Mesendoderm (in vitro differentiated cells): ENCODE data around the gene DNAH7.
"Not testable (repeated sequence)": the region's sequence is repeated elsewhere in the genome, so short reads cannot be mapped to it uniquely, and the experiment has no call there.

Experiments used
- DNase-seq: peaks from one replicate; pipeline ENCODE4 v3.0.0; 2013
- H2AK5ac ChIP-seq: 2 replicates; pipeline ENCODE4 v1.6.1; 2013; ENCODE audit warnings: low read length, inconsistent platforms
- H2BK120ac ChIP-seq: 2 replicates; pipeline ENCODE4 v1.6.1; 2013; ENCODE audit warnings: low read depth, mild to moderate bottlenecking, low read length, moderate library complexity, mixed read lengths
- H2BK15ac ChIP-seq: replicated peaks from 2 replicates; pipeline ENCODE4 v1.6.1; 2013; ENCODE audit warnings: low read depth, mild to moderate bottlenecking, moderate library complexity
- H2BK5ac ChIP-seq: 2 replicates; pipeline ENCODE4 v1.6.1; 2013; ENCODE audit warnings: low read length, inconsistent platforms
- H3K18ac ChIP-seq: 2 replicates; pipeline ENCODE4 v1.6.1; 2013; ENCODE audit warnings: mild to moderate bottlenecking, low read length, mixed read lengths
- H3K23ac ChIP-seq: one replicate; pipeline ENCODE4 v1.6.1; 2013; ENCODE audit warnings: low read length
- H3K27ac ChIP-seq: 2 replicates; pipeline ENCODE4 v1.5.1; 2013; ENCODE audit warnings: low read depth, mild to moderate bottlenecking, inconsistent platforms, low read length, moderate library complexity
- H3K27me3 ChIP-seq: 2 replicates; pipeline ENCODE4 v1.6.1; 2013; ENCODE audit warnings: low read length, control low read depth, mild to moderate bottlenecking, inconsistent platforms; ENCODE audit not compliant: insufficient read depth, poor library complexity
- H3K36me3 ChIP-seq: 2 replicates; pipeline ENCODE4 v1.6.1; 2013; ENCODE audit warnings: low read length, inconsistent platforms; ENCODE audit not compliant: control insufficient read depth, insufficient read depth
- H3K4ac ChIP-seq: one replicate; pipeline ENCODE4 v1.6.1; 2013; ENCODE audit warnings: low read depth, mild to moderate bottlenecking, low read length, moderate library complexity
- H3K4me1 ChIP-seq: 2 replicates; pipeline ENCODE4 v1.6.1; 2013; ENCODE audit warnings: low read depth, low read length, inconsistent platforms; ENCODE audit not compliant: control insufficient read depth
- H3K4me2 ChIP-seq: 2 replicates; pipeline ENCODE4 v1.6.1; 2013; ENCODE audit warnings: low read length
- H3K4me3 ChIP-seq: 2 replicates; pipeline ENCODE4 v1.5.1; 2013; ENCODE audit warnings: mild to moderate bottlenecking, low read length
- H3K56ac ChIP-seq: one replicate; pipeline ENCODE4 v1.6.1; 2013; ENCODE audit warnings: low read length
- H3K79me1 ChIP-seq: 2 replicates; pipeline ENCODE4 v1.6.1; 2013; ENCODE audit warnings: low read length, inconsistent platforms
- H3K79me2 ChIP-seq: 2 replicates; pipeline ENCODE4 v1.6.1; 2013; ENCODE audit warnings: mild to moderate bottlenecking, low read length; ENCODE audit not compliant: control insufficient read depth, insufficient read depth
- H3K9ac ChIP-seq: 2 replicates; pipeline ENCODE4 v1.6.1; 2013; ENCODE audit warnings: low read length, inconsistent platforms
- H4K5ac ChIP-seq: one replicate; pipeline ENCODE4 v1.6.1; 2013; ENCODE audit warnings: low read length
- H4K8ac ChIP-seq: one replicate; pipeline ENCODE4 v1.6.1; 2013; ENCODE audit warnings: low read depth, mild to moderate bottlenecking, control low read depth, low read length, moderate library complexity
- WGBS: extraction: QIAGEN DNeasy Blood & Tissue Kit; methylation state at CpG from one replicate; pipeline ENCODE4 v1.1.7; 2013; ENCODE audit warnings: low lambda C conversion rate, missing lambda C conversion rate; ENCODE audit not compliant: insufficient coverage; ENCODE audit errors: extremely low coverage; 5-methylcytosine and 5-hydroxymethylcytosine counted together

DNAH7 gene

GRCh38 chr2:195929531-195929930 lies 139.1 kb downstream of the DNAH7 start:
- Histone ChIP-seq H2AK5ac (no peak overlapping the region), H4K8ac (no peak overlapping the region), H3K27ac (no peak overlapping the region), H3K4me3 (no peak overlapping the region), H3K27me3 (no peaks in the 10 kb centered on the region), H3K4me2 (no peak overlapping the region), H3K9ac (no peak overlapping the region), H2BK120ac (no peak overlapping the region), H2BK15ac (no peak overlapping the region), H3K56ac (no peak overlapping the region), H3K4me1 (no peaks in the 10 kb centered on the region), H2BK5ac (no peak overlapping the region), H3K79me1 (no peaks in the 10 kb centered on the region), H3K4ac (no peak overlapping the region), H3K18ac (no peak overlapping the region), H4K5ac (no peak overlapping the region), H3K36me3 (no peaks in the 10 kb centered on the region), H3K23ac (no peak overlapping the region), H3K79me2 (no peaks in the 10 kb centered on the region)
- whole genome bisulfite sequencing = no CpG with 5 or more reads among the region's 1 CpG
- DNase-seq = no peak

- Histone ChIP-seq H3K36me3 (no peaks in the 10 kb centered on the region), H3K27ac (no peak overlapping the region), H2BK15ac (no peak overlapping the region), H3K18ac (no peak overlapping the region), H2BK120ac (no peak overlapping the region), H3K4me1 (no peaks in the 10 kb centered on the region), H3K4ac (no peak overlapping the region), H3K4me2 (no peak overlapping the region), H3K79me1 (no peaks in the 10 kb centered on the region), H3K27me3 (no peaks in the 10 kb centered on the region), H2AK5ac (no peak overlapping the region), H3K56ac (no peak overlapping the region), H4K8ac (no peak overlapping the region), H2BK5ac (no peak overlapping the region), H3K4me3 (no peak overlapping the region), H3K79me2 (no peaks in the 10 kb centered on the region), H4K5ac (no peak overlapping the region), H3K23ac (no peak overlapping the region), H3K9ac (no peak overlapping the region)
- no peak for DNase-seq
- WGBS = no CpG with 5 or more reads among the region's 3 CpGs
These were observed 143.5 kb downstream of the DNAH7 start for GRCh38 chr2:195925120-195925519.

GRCh38 chr2:195923889-195924288 lies 144.7 kb downstream of the DNAH7 start:
- H2AK5ac ChIP-seq = no peak overlapping the region
- WGBS = no CpG with 5 or more reads among the region's 1 CpG
- no peak for DNase-seq

GRCh38 chr2:195917021-195917600 lies 151.5 kb downstream of the DNAH7 start:
- not testable (repeated sequence) for H4K8ac ChIP-seq, H3K79me2 ChIP-seq, H3K4ac ChIP-seq, H3K18ac ChIP-seq, H3K4me1 ChIP-seq, H3K27ac ChIP-seq, H3K36me3 ChIP-seq, H2BK5ac ChIP-seq, H4K5ac ChIP-seq, H3K9ac ChIP-seq, H2AK5ac ChIP-seq, H3K56ac ChIP-seq, H2BK120ac ChIP-seq, H3K79me1 ChIP-seq, H3K4me2 ChIP-seq, H3K27me3 ChIP-seq, H2BK15ac ChIP-seq, H3K4me3 ChIP-seq, H3K23ac ChIP-seq, DNase-seq
- WGBS = no CpG with 5 or more reads among the region's 4 CpGs

More at GRCh38 chr2:195923889-195924288, 144.7 kb downstream of the DNAH7 start:
- Histone ChIP-seq H3K18ac (no peak overlapping the region), H3K4me2 (no peak overlapping the region), H3K4me1 (no peaks in the 10 kb centered on the region), H3K36me3 (no peaks in the 10 kb centered on the region), H3K23ac (no peak overlapping the region), H3K4me3 (no peak overlapping the region), H3K56ac (no peak overlapping the region), H3K27me3 (no peaks in the 10 kb centered on the region), H4K8ac (no peak overlapping the region), H3K4ac (no peak overlapping the region), H2BK15ac (no peak overlapping the region), H4K5ac (no peak overlapping the region), H3K79me1 (no peaks in the 10 kb centered on the region), H3K27ac (no peak overlapping the region), H2BK120ac (no peak overlapping the region), H2BK5ac (no peak overlapping the region), H3K79me2 (no peaks in the 10 kb centered on the region), H3K9ac (no peak overlapping the region)

- no peak overlapping the region for H4K5ac ChIP-seq
- no peak overlapping the region for H3K9ac ChIP-seq
- peak overlapping the region; percentile 68 for H3K18ac ChIP-seq
- H3K27ac ChIP-seq = no peak overlapping the region
- no peaks in the 10 kb centered on the region for H3K79me2 ChIP-seq
- H2BK15ac ChIP-seq = no peak overlapping the region
- H3K23ac ChIP-seq = no peak overlapping the region
- no peak overlapping the region for H2BK5ac ChIP-seq
- H3K4me1 ChIP-seq = no peaks in the 10 kb centered on the region
- no peaks in the 10 kb centered on the region for H3K27me3 ChIP-seq
- H3K4me2 ChIP-seq = no peak overlapping the region
- no peak overlapping the region for H2AK5ac ChIP-seq
- no peak overlapping the region for H2BK120ac ChIP-seq
- no CpG with 5 or more reads among the region's 4 CpGs for WGBS
- no peak overlapping the region for H4K8ac ChIP-seq
- no peaks in the 10 kb centered on the region for H3K79me1 ChIP-seq
- H3K4ac ChIP-seq = no peak overlapping the region
- DNase-seq = no peak
- no peak overlapping the region for H3K4me3 ChIP-seq
- H3K36me3 ChIP-seq = no peaks in the 10 kb centered on the region
- no peak overlapping the region for H3K56ac ChIP-seq
These were observed 156.6 kb downstream of the DNAH7 start for GRCh38 chr2:195912079-195912478.

- Histone ChIP-seq H3K56ac (no peak overlapping the region), H3K9ac (no peak overlapping the region), H3K79me2 (no peaks in the 10 kb centered on the region), H3K27ac (no peak overlapping the region), H2BK120ac (no peak overlapping the region), H2AK5ac (no peak overlapping the region), H3K4me3 (no peak overlapping the region), H3K79me1 (no peaks in the 10 kb centered on the region), H3K4ac (no peak overlapping the region), H3K27me3 (no peaks in the 10 kb centered on the region), H2BK15ac (no peak overlapping the region), H3K4me1 (no peaks in the 10 kb centered on the region), H3K23ac (no peak overlapping the region), H3K36me3 (no peaks in the 10 kb centered on the region), H4K5ac (no peak overlapping the region), H3K4me2 (no peak overlapping the region), H2BK5ac (no peak overlapping the region), H4K8ac (no peak overlapping the region), H3K18ac (no peak overlapping the region)
- no CpG with 5 or more reads among the region's 4 CpGs for WGBS
- no peak for DNase-seq
These were observed 158.1 kb downstream of the DNAH7 start for GRCh38 chr2:195910570-195910969.
